ENCODE results near the gene ABCA13. TPM values are rescaled to one million over a fixed set of nuclear protein-coding genes. Genes with fewer than 3 reads are reported as not detected.

ABCA13 gene
- total RNA-seq, 1 donor from 2014 or later: not detected

DNA sequence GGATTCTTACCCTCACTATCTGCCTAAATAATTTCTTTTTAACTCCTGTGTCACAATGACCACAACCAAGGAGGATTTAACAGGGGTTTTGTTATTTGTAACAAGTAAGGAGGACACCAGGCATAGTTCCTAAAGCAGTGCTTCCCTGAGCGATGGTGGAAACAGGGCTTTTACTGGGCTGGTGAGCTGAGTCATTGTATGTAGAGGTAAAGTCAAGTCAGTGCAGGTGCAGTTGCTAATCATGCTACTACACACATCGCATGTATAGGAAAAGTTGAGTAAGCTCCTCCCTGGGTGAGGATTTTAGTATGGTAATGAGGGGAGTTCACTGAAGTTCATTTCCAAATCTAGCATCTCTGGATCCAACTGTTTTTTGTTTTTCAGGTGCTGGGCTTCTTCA is 22.9 kb upstream of the ABCA13 start:
- no peak for DNase-seq (ENCODE audit: low spot score)
- H3K27ac ChIP-seq: no peak overlapping the region
- Mint-ChIP-seq H3K9me3 (peaks cover 11% of the 10 kb centered on the region), H3K36me3 (no peaks in the 10 kb centered on the region), H3K4me1 (peaks cover 21% of the 10 kb centered on the region), H3K4me3 (no peak overlapping the region), H3K27ac (peak overlapping the region; percentile 30), H3K27me3 (ENCODE audit: insufficient read depth, low read depth) (no peaks in the 10 kb centered on the region)
- no peaks in the 10 kb centered on the region for H3F3A ChIP-seq (ENCODE audit: low read depth)
- no peaks in the 10 kb centered on the region for H4K20me1 ChIP-seq (ENCODE audit: low read depth)
- H3K9ac ChIP-seq: no peak overlapping the region
- H3K4me1 ChIP-seq: peaks cover 7% of the 10 kb centered on the region
- no peaks in the 10 kb centered on the region for H3K79me2 ChIP-seq (ENCODE audit: low read depth)
- H3K36me3 ChIP-seq: no peaks in the 10 kb centered on the region
- H3K9me3 ChIP-seq (ENCODE audit: low read depth): no peaks in the 10 kb centered on the region
- H3K27me3 ChIP-seq: no peaks in the 10 kb centered on the region
- no peak overlapping the region for H2AFZ ChIP-seq (replicated peaks)
- no peak overlapping the region for H3K4me3 ChIP-seq
- H3K4me2 ChIP-seq: no peak overlapping the region
- TF ChIP-seq, protein P1, sequence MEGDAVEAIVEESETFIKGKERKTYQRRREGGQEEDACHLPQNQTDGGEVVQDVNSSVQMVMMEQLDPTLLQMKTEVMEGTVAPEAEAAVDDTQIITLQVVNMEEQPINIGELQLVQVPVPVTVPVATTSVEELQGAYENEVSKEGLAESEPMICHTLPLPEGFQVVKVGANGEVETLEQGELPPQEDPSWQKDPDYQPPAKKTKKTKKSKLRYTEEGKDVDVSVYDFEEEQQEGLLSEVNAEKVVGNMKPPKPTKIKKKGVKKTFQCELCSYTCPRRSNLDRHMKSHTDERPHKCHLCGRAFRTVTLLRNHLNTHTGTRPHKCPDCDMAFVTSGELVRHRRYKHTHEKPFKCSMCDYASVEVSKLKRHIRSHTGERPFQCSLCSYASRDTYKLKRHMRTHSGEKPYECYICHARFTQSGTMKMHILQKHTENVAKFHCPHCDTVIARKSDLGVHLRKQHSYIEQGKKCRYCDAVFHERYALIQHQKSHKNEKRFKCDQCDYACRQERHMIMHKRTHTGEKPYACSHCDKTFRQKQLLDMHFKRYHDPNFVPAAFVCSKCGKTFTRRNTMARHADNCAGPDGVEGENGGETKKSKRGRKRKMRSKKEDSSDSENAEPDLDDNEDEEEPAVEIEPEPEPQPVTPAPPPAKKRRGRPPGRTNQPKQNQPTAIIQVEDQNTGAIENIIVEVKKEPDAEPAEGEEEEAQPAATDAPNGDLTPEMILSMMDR (IDR thresholded peaks at IDR 0.05): no peak
- TF ChIP-seq EZH2 (IDR thresholded peaks at IDR 0.05) (no peak), EZH2phosphoT487 (IDR thresholded peaks at IDR 0.05) (no peak)

DNA sequence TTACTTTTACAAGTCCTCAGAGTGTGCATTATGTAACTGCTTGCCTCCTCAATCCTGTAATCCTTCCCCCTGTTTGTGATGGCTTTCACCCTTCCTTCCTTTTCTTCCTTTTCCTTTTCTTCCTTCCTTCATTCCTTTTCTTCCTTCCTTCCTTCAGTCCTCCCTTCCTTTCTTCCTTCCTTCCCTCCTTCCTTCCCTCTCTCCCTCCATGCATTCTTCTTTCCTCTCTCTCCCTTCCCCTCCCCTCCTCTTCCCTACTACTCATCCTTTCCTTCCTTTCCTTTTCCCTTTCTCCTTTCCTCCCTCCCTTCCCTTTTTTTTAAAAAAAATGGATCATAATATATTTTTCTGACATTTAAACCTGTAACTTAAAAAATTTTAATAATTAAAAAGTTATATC is 22.2 kb upstream of the ABCA13 start:
- no peaks in the 10 kb centered on the region for H3K36me3 Mint-ChIP-seq
- H3K9me3 Mint-ChIP-seq: peaks cover 11% of the 10 kb centered on the region
- Histone ChIP-seq H2AFZ (replicated peaks) (no peak overlapping the region), H3K79me2 (ENCODE audit: low read depth) (no peaks in the 10 kb centered on the region), H3F3A (ENCODE audit: low read depth) (no peaks in the 10 kb centered on the region), H3K4me2 (no peak overlapping the region), H3K36me3 (no peaks in the 10 kb centered on the region), H3K4me3 (no peak overlapping the region), H3K9me3 (ENCODE audit: low read depth) (no peaks in the 10 kb centered on the region), H4K20me1 (ENCODE audit: low read depth) (no peaks in the 10 kb centered on the region), H3K9ac (no peak overlapping the region), H3K4me1 (peaks cover 7% of the 10 kb centered on the region), H3K27me3 (no peaks in the 10 kb centered on the region), H3K27ac (no peak overlapping the region)
- peaks cover 21% of the 10 kb centered on the region for H3K4me1 Mint-ChIP-seq
- H3K27ac Mint-ChIP-seq: peak overlapping the region; percentile 12
- no peaks in the 10 kb centered on the region for H3K27me3 Mint-ChIP-seq (ENCODE audit: insufficient read depth, low read depth)
- TF ChIP-seq EZH2 (IDR thresholded peaks at IDR 0.05) (no peak), EZH2phosphoT487 (IDR thresholded peaks at IDR 0.05) (no peak)
- TF ChIP-seq, protein P1 (IDR thresholded peaks at IDR 0.05): no peak
- DNase-seq (ENCODE audit: low spot score): no peak
- H3K4me3 Mint-ChIP-seq: peak overlapping the region; percentile 24

DNA sequence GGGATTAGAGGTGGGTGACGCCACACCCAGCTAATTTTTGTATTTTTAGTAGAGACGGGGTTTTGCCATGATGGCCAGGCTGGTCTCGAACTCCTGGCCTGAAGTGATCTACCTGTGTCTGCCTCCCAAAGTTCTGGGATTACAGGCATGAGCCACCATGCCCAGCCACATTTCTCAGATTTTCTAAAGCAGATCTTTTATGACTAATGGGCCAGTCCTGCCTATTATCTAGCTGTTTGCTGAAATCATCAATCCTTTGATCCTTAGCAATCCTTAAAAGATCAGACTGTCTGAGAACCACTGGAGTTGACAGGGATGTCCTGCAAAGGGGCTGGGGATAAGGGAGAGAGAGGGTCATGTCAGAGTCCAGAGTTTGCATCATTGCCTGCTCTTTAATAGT is 21.2 kb upstream of the ABCA13 start:
- DNase-seq (ENCODE audit: low spot score): no peak
- H3K79me2 ChIP-seq (ENCODE audit: low read depth): no peaks in the 10 kb centered on the region
- H3K4me1 ChIP-seq: peaks cover 7% of the 10 kb centered on the region
- Mint-ChIP-seq H3K27me3 (ENCODE audit: insufficient read depth, low read depth) (no peaks in the 10 kb centered on the region), H3K4me3 (no peak overlapping the region), H3K36me3 (no peaks in the 10 kb centered on the region), H3K27ac (no peak overlapping the region), H3K9me3 (peaks cover 8% of the 10 kb centered on the region), H3K4me1 (peaks cover 23% of the 10 kb centered on the region)
- H3K27me3 ChIP-seq: no peaks in the 10 kb centered on the region
- no peak overlapping the region for H3K4me2 ChIP-seq
- no peaks in the 10 kb centered on the region for H3F3A ChIP-seq (ENCODE audit: low read depth)
- no peaks in the 10 kb centered on the region for H3K9me3 ChIP-seq (ENCODE audit: low read depth)
- no peaks in the 10 kb centered on the region for H4K20me1 ChIP-seq (ENCODE audit: low read depth)
- H2AFZ ChIP-seq (replicated peaks): no peak overlapping the region
- TF ChIP-seq, protein P1 (IDR thresholded peaks at IDR 0.05): no peak
- no peak overlapping the region for H3K27ac ChIP-seq
- no peak overlapping the region for H3K9ac ChIP-seq
- no peaks in the 10 kb centered on the region for H3K36me3 ChIP-seq
- no peak overlapping the region for H3K4me3 ChIP-seq

Data from neural progenitor cell (in vitro differentiated cells).